ENCODE results near the gene ARFGAP2. TPM values are rescaled to one million over a fixed set of nuclear protein-coding genes. Genes with fewer than 3 reads are reported as not detected.

ARFGAP2 gene
- total RNA-seq, 1 donor from 2014 or later, result 77.9 TPM

- no peak for ATAC-seq
Measured at GRCh38 chr11:47166368-47166767, 10.3 kb downstream of the ARFGAP2 start.

GRCh38 chr11:47165253-47165840, 11.3 kb downstream of the ARFGAP2 start:
- no peak for ATAC-seq

GRCh38 chr11:47164321-47164720, 12.4 kb downstream of the ARFGAP2 start:
- ATAC-seq, result no peak

- ATAC-seq, result no peak
Measured at GRCh38 chr11:47163898-47164297, 12.8 kb downstream of the ARFGAP2 start.

- no peak for ATAC-seq
Measured at GRCh38 chr11:47163193-47163592, 13.5 kb downstream of the ARFGAP2 start.

- no peak for ATAC-seq
Measured at GRCh38 chr11:47162426-47162825, 14.3 kb downstream of the ARFGAP2 start.

GRCh38 chr11:47161890-47162289, 14.8 kb downstream of the ARFGAP2 start:
- ATAC-seq, result no peak

- peak; percentile 61 for ATAC-seq
Measured at GRCh38 chr11:47161134-47161854, 15.4 kb downstream of the ARFGAP2 start.

- no peak for ATAC-seq
Measured at GRCh38 chr11:47160753-47161133, 15.9 kb downstream of the ARFGAP2 start.

GRCh38 chr11:47158242-47158641, 18.4 kb downstream of the ARFGAP2 start:
- ATAC-seq, result peak; percentile 16

- ATAC-seq, result no peak
Measured at GRCh38 chr11:47157805-47158204, 18.9 kb downstream of the ARFGAP2 start.

GRCh38 chr11:47156951-47157350, 19.7 kb downstream of the ARFGAP2 start:
- peak; percentile 6 for ATAC-seq

GRCh38 chr11:47156333-47156732, 20.3 kb downstream of the ARFGAP2 start:
- peak; percentile 17 for ATAC-seq

GRCh38 chr11:47155879-47156278, 20.8 kb downstream of the ARFGAP2 start:
- no peak for ATAC-seq

GRCh38 chr11:47154616-47155570, 21.8 kb downstream of the ARFGAP2 start:
- ATAC-seq, result no peak

- peak; percentile 74 for ATAC-seq
Measured at GRCh38 chr11:47152953-47153950, 23.4 kb downstream of the ARFGAP2 start.

- ATAC-seq, result no peak
Measured at GRCh38 chr11:47152126-47152952, 24.3 kb downstream of the ARFGAP2 start.

GRCh38 chr11:47149782-47150181, 26.9 kb downstream of the ARFGAP2 start:
- no peak for ATAC-seq

GRCh38 chr11:47148903-47149531, 27.7 kb downstream of the ARFGAP2 start:
- peak; percentile 25 for ATAC-seq

- no peak for ATAC-seq
Measured at GRCh38 chr11:47148270-47148669, 28.4 kb downstream of the ARFGAP2 start.

GRCh38 chr11:47147681-47148080, 29.0 kb downstream of the ARFGAP2 start:
- no peak for ATAC-seq

Measured in esophagus mucosa (tissue), 1 donor.